H9 (cell line): Measurements from ENCODE around the gene RND3. TPM values are rescaled to one million over a fixed set of nuclear protein-coding genes. Genes with fewer than 3 reads are reported as not detected.
A peak's percentile ranks its signal among the peaks of the same experiment; 100 is the strongest.

Source experiments
- DNase-seq: peaks from one replicate; pipeline ENCODE4 v3.0.0-alpha.2; 2017
- H2AFZ ChIP-seq: one replicate; pipeline ENCODE4 v1.6.1; 2013; ENCODE audit warnings: mild to moderate bottlenecking, low read length, control low read depth, moderate library complexity
- H2AK5ac ChIP-seq: 2 replicates; pipeline ENCODE4 v1.6.1; 2013; ENCODE audit warnings: low read length, control low read depth, mixed read lengths; ENCODE audit not compliant: insufficient read length
- H2BK120ac ChIP-seq: one replicate; pipeline ENCODE4 v1.6.1; 2013; ENCODE audit warnings: low read depth, mild to moderate bottlenecking, low read length, control low read depth, inconsistent platforms; ENCODE audit not compliant: poor library complexity, severe bottlenecking
- H2BK12ac ChIP-seq: 2 replicates; pipeline ENCODE4 v1.6.1; 2013; ENCODE audit warnings: low read length, control low read depth, mixed read lengths, low read depth; ENCODE audit not compliant: insufficient read length
- H2BK15ac ChIP-seq: 2 replicates; pipeline ENCODE4 v1.6.1; 2013; ENCODE audit warnings: low read depth, low read length, control low read depth
- H2BK20ac ChIP-seq: one replicate; pipeline ENCODE4 v1.6.1; 2013; ENCODE audit warnings: low read depth, mild to moderate bottlenecking, low read length, control low read depth, inconsistent platforms; ENCODE audit not compliant: poor library complexity, severe bottlenecking
- H2BK5ac ChIP-seq: 2 replicates; pipeline ENCODE4 v1.6.1; 2013; ENCODE audit warnings: low read length, control low read depth, mixed read lengths; ENCODE audit not compliant: insufficient read length
- H3K14ac ChIP-seq: 2 replicates; pipeline ENCODE4 v1.6.1; 2013; ENCODE audit warnings: low read length, control low read depth; ENCODE audit not compliant: insufficient read depth
- H3K18ac ChIP-seq: 2 replicates; pipeline ENCODE4 v1.6.1; 2013; ENCODE audit warnings: low read depth, mild to moderate bottlenecking, mixed read lengths, low read length, control low read depth; ENCODE audit not compliant: insufficient read length
- H3K23ac ChIP-seq: 2 replicates; pipeline ENCODE4 v1.6.1; 2013; ENCODE audit warnings: low read length, control low read depth, mixed read lengths, low read depth; ENCODE audit not compliant: insufficient read length
- H3K23me2 ChIP-seq: 2 replicates; pipeline ENCODE4 v1.6.1; 2013; ENCODE audit warnings: low read depth, mild to moderate bottlenecking, mixed read lengths, low read length, control low read depth; ENCODE audit not compliant: insufficient read length, poor library complexity, severe bottlenecking
- H3K27ac ChIP-seq: 2 replicates; pipeline ENCODE4 v1.5.1; 2013; ENCODE audit warnings: low read length, control low read depth, mixed read lengths, low read depth; ENCODE audit not compliant: insufficient read length
- H3K27me3 ChIP-seq: 2 replicates; pipeline ENCODE4 v1.6.1; 2013; ENCODE audit warnings: low read length, control low read depth, inconsistent platforms; ENCODE audit not compliant: insufficient read depth
- H3K4ac ChIP-seq: 2 replicates; pipeline ENCODE4 v1.6.1; 2013; ENCODE audit warnings: low read depth, mild to moderate bottlenecking, control low read depth, inconsistent platforms, low read length, moderate library complexity
- H3K4me1 ChIP-seq: 2 replicates; pipeline ENCODE4 v1.6.1; 2013; ENCODE audit warnings: low read length, control low read depth, inconsistent platforms; ENCODE audit not compliant: insufficient read depth
- H3K4me2 ChIP-seq: 2 replicates; pipeline ENCODE4 v1.6.1; 2013; ENCODE audit warnings: low read length, control low read depth, mixed read lengths; ENCODE audit not compliant: insufficient read length, insufficient read depth
- H3K56ac ChIP-seq: 2 replicates; pipeline ENCODE4 v1.6.1; 2013; ENCODE audit warnings: low read depth, mild to moderate bottlenecking, mixed read lengths, low read length, control low read depth; ENCODE audit not compliant: insufficient read length
- H3K79me1 ChIP-seq: 2 replicates; pipeline ENCODE4 v1.6.1; 2013; ENCODE audit warnings: low read depth, mild to moderate bottlenecking, moderate library complexity, low read length, control low read depth, inconsistent platforms; ENCODE audit not compliant: insufficient read depth, poor library complexity, severe bottlenecking
- H3K79me2 ChIP-seq: 2 replicates; pipeline ENCODE4 v1.6.1; 2013; ENCODE audit warnings: low read length, control low read depth, inconsistent platforms; ENCODE audit not compliant: insufficient read depth
- H3K9ac ChIP-seq: 2 replicates; pipeline ENCODE4 v1.6.1; 2013; ENCODE audit warnings: low read length, control low read depth, mixed read lengths; ENCODE audit not compliant: insufficient read length; ENCODE audit errors: extremely low read depth
- H3K9me3 ChIP-seq: one replicate; pipeline ENCODE4 v1.6.1; 2013; ENCODE audit warnings: low read depth, low read length, inconsistent platforms; ENCODE audit not compliant: control insufficient read depth
- H3T11ph ChIP-seq: one replicate; pipeline ENCODE4 v1.6.1; 2013; ENCODE audit warnings: mild to moderate bottlenecking, low read length, control low read depth, inconsistent platforms
- H4K20me1 ChIP-seq: one replicate; pipeline ENCODE4 v1.6.1; 2013; ENCODE audit not compliant: control insufficient read depth, insufficient read length, insufficient read depth
- H4K5ac ChIP-seq: 2 replicates; pipeline ENCODE4 v1.6.1; 2013; ENCODE audit warnings: low read depth, mild to moderate bottlenecking, mixed read lengths, low read length, control low read depth; ENCODE audit not compliant: insufficient read length
- H4K8ac ChIP-seq: replicated peaks from 2 replicates; pipeline ENCODE4 v1.6.1; 2013; ENCODE audit warnings: low read length, control low read depth, mixed read lengths, low read depth; ENCODE audit not compliant: insufficient read length
- H4K91ac ChIP-seq: 2 replicates; pipeline ENCODE4 v1.6.1; 2013; ENCODE audit warnings: low read depth, mild to moderate bottlenecking, moderate library complexity, mixed read lengths, low read length, control low read depth; ENCODE audit not compliant: insufficient read length
- H3K27ac Mint-ChIP-seq, 3 experiments: 2 replicates in 2 of 3; 3 replicates in 1 of 3; pipeline ENCODE4 v1.8.0; 2020 to 2021; ENCODE audit warnings: mixed read lengths in 3 of 3, mild to moderate bottlenecking in 1 of 3, moderate library complexity in 1 of 3
- H3K27me3 Mint-ChIP-seq: 2 replicates; pipeline ENCODE4 v1.8.0; 2021; ENCODE audit warnings: low read depth, mild to moderate bottlenecking, moderate library complexity, mixed read lengths
- H3K36me3 Mint-ChIP-seq, 3 experiments: 2 replicates in 2 of 3; 3 replicates in 1 of 3; pipeline ENCODE4 v1.8.0; 2020 to 2021; ENCODE audit warnings: low read depth in 3 of 3, mixed read lengths in 3 of 3; ENCODE audit not compliant: insufficient read depth in 1 of 3
- H3K4me1 Mint-ChIP-seq, 2 experiments: 2 replicates each; pipeline ENCODE4 v1.8.0; 2020; ENCODE audit warnings: mixed read lengths in 2 of 2
- H3K4me3 Mint-ChIP-seq, 2 experiments: 2 replicates in 1 of 2; 3 replicates in 1 of 2; pipeline ENCODE4 v1.8.0; 2020 to 2021; ENCODE audit warnings: mild to moderate bottlenecking in 2 of 2, mixed read lengths in 2 of 2, moderate library complexity in 1 of 2
- H3K9me3 Mint-ChIP-seq, 2 experiments: 2 replicates in 1 of 2; 3 replicates in 1 of 2; pipeline ENCODE4 v1.8.0; 2020; ENCODE audit warnings: mild to moderate bottlenecking in 2 of 2, mixed read lengths in 2 of 2, moderate library complexity in 1 of 2
- WGBS: extraction: QIAGEN DNeasy Blood & Tissue Kit; methylation state at CpG from one replicate; pipeline ENCODE4 v1.1.7; 2013; ENCODE audit warnings: missing lambda C conversion rate, low lambda C conversion rate, mixed read lengths; ENCODE audit not compliant: insufficient read length; ENCODE audit errors: extremely low coverage; 5-methylcytosine and 5-hydroxymethylcytosine counted together
- total RNA-seq: library from RNA; stranded (reverse); gene quantifications from 2 replicates; pipeline ENCODE4 v1.2.1, GENCODE V29; 2021
- TF ChIP-seq, protein P1 (sequence below): fragments of 200-600 bp; sonication (generic); conservative IDR thresholded peaks from 3 replicates; pipeline ENCODE4 v1.8.0; 2021; ENCODE audit warnings: antibody characterized with exemption, mild to moderate bottlenecking

The RND3 gene
- total RNA-seq, 1 experiment from 2014 or later, result 62.6 TPM

DNA sequence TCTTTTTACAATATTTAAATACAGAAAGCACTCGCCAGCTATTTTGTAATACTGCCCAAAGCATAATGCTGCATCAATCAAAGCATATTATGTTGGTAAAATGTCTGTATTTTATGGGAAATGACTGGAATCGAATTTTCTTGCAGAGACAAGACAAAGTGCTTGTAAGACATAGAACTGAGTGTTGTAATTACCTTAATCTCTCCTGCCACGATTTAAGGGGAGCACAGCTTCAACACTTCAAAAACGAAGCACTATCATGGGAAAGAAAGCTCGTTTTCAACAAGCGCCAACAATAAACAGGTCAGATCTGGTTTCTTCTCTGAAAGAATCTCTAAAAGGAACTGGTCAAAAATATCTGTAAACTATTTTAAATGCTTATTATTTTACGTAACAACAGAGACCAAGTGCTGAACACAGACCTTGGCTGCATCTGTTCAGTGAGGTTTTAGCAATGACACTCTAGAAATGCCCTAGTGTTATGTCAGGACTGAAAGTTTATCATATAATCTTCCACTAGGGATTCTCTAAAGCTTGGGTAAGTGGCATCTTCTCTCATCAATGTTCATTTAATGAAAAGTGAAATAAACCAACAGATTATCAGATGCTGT lies 19.0 kb downstream of the RND3 start:
- Mint-ChIP-seq H3K9me3 (no peaks in the 10 kb centered on the region), H3K27me3 (no peaks in the 10 kb centered on the region), H3K36me3 (peaks cover 39 to 54% (median 43%) of the 10 kb centered on the region in 3 experiments), H3K4me1 (no peaks in the 10 kb centered on the region), H3K27ac (peak overlapping the region in 1 of 3 experiments; percentile 59; a peak in 2 of 7 replicates), H3K4me3 (no peak overlapping the region)
- Histone ChIP-seq H3T11ph (no peak overlapping the region), H4K8ac (no peak overlapping the region), H2BK15ac (no peak overlapping the region), H3K9me3 (no peaks in the 10 kb centered on the region), H3K4ac (no peak overlapping the region), H3K23ac (no peak overlapping the region), H2BK12ac (no peak overlapping the region), H4K20me1 (no peaks in the 10 kb centered on the region), H3K23me2 (no peaks in the 10 kb centered on the region), H3K4me2 (no peak overlapping the region), H3K79me2 (no peaks in the 10 kb centered on the region), H3K27me3 (no peaks in the 10 kb centered on the region), H3K79me1 (no peaks in the 10 kb centered on the region), H3K56ac (no peak overlapping the region), H3K4me1 (no peaks in the 10 kb centered on the region; the same call in 1 of the 2 replicates), H4K91ac (no peak overlapping the region), H3K14ac (no peak overlapping the region), H2BK5ac (no peak overlapping the region), H3K18ac (no peak overlapping the region), H4K5ac (no peak overlapping the region), H3K9ac (no peak overlapping the region), H2BK120ac (no peak overlapping the region), H2BK20ac (no peak overlapping the region), H3K27ac (no peak overlapping the region), H2AFZ (no peak overlapping the region), H2AK5ac (no peak overlapping the region)
- DNase-seq, result no peak
- WGBS, result no CpG with 5 or more reads among the region's 7 CpGs
- TF ChIP-seq, protein P1, sequence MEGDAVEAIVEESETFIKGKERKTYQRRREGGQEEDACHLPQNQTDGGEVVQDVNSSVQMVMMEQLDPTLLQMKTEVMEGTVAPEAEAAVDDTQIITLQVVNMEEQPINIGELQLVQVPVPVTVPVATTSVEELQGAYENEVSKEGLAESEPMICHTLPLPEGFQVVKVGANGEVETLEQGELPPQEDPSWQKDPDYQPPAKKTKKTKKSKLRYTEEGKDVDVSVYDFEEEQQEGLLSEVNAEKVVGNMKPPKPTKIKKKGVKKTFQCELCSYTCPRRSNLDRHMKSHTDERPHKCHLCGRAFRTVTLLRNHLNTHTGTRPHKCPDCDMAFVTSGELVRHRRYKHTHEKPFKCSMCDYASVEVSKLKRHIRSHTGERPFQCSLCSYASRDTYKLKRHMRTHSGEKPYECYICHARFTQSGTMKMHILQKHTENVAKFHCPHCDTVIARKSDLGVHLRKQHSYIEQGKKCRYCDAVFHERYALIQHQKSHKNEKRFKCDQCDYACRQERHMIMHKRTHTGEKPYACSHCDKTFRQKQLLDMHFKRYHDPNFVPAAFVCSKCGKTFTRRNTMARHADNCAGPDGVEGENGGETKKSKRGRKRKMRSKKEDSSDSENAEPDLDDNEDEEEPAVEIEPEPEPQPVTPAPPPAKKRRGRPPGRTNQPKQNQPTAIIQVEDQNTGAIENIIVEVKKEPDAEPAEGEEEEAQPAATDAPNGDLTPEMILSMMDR, result no peak
